Liver (tissue), 3 donors: ENCODE data around the gene TBC1D21.

ENCODE experiments used
- FOXA2 ChIP-seq: IDR thresholded peaks from 2 replicates; pipeline ENCODE4 v1.6.1; 2016; ENCODE audit warnings: antibody characterized with exemption
- GABPA ChIP-seq, 2 donors: IDR thresholded peaks in 1 of 2; conservative IDR thresholded peaks in 1 of 2; 2 replicates each; pipeline ENCODE4 v1.6.1; 2016; ENCODE audit warnings: antibody characterized with exemption in 2 of 2, mild to moderate bottlenecking in 1 of 2, moderate library complexity in 1 of 2
- HNF4A ChIP-seq, 2 donors: conservative IDR thresholded peaks; 2 replicates each; pipeline ENCODE4 v1.6.1; 2016; ENCODE audit warnings: antibody characterized with exemption in 2 of 2, mild to moderate bottlenecking in 2 of 2
- RAD21 ChIP-seq, 2 donors: IDR thresholded peaks; 2 replicates each; pipeline ENCODE4 v1.6.1; 2016; ENCODE audit warnings: antibody characterized with exemption in 2 of 2, mild to moderate bottlenecking in 2 of 2
- SP1 ChIP-seq: IDR thresholded peaks from 2 replicates; pipeline ENCODE4 v1.6.1; 2018; ENCODE audit warnings: antibody characterized with exemption, mild to moderate bottlenecking
- TAF1 ChIP-seq: conservative IDR thresholded peaks from 2 replicates; pipeline ENCODE4 v1.6.1; 2016; ENCODE audit warnings: antibody characterized with exemption, mild to moderate bottlenecking
- TF ChIP-seq, protein P1 (sequence below): fragments of 150-350 bp; IDR thresholded peaks from 2 replicates; pipeline ENCODE4 v1.5.1; 2017; ENCODE audit warnings: improper control_type of control experiment, low read depth, low read length; ENCODE audit not compliant: missing input control
- TF ChIP-seq, protein P2 (sequence below): IDR thresholded peaks from 2 replicates; pipeline ENCODE4 v1.6.1; 2016; ENCODE audit warnings: antibody characterized with exemption, mild to moderate bottlenecking
- TF ChIP-seq, protein P3 (sequence below): IDR thresholded peaks from 2 replicates; pipeline ENCODE4 v1.6.1; 2016; ENCODE audit warnings: antibody characterized with exemption
- donor health status: healthy.
- donor health status: healthy.

DNA sequence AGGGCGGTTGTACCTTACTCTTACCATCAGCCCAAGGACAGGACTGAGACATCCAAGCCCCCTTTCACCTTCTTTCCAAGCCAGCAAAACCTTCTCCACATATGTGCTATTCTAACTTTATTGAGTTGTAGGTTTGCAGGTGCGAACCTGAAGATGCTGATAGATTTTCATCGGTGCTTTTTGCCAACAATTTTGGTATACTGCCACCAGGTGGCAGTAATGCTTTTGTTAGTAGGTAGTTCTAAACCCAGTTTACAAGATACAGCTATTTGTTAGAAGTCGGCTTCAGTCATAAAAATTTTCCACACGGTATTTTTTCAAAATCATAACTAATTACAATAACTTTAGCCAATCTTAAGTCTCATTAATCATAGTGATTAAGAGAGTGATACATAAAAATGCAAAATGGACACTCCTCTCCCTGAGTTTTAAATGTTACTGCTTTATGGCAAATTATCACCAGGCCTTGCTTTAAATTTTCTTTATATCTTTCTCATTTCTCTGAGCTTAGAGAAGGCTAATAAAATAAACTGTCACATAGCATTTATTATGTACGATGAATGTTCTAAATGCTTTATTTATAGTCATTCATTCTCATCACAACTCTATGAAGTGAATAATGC lies 636 bp downstream of the TBC1D21 start:
- TF ChIP-seq, protein P1, sequence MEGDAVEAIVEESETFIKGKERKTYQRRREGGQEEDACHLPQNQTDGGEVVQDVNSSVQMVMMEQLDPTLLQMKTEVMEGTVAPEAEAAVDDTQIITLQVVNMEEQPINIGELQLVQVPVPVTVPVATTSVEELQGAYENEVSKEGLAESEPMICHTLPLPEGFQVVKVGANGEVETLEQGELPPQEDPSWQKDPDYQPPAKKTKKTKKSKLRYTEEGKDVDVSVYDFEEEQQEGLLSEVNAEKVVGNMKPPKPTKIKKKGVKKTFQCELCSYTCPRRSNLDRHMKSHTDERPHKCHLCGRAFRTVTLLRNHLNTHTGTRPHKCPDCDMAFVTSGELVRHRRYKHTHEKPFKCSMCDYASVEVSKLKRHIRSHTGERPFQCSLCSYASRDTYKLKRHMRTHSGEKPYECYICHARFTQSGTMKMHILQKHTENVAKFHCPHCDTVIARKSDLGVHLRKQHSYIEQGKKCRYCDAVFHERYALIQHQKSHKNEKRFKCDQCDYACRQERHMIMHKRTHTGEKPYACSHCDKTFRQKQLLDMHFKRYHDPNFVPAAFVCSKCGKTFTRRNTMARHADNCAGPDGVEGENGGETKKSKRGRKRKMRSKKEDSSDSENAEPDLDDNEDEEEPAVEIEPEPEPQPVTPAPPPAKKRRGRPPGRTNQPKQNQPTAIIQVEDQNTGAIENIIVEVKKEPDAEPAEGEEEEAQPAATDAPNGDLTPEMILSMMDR: peak; percentile 59
- no peak for TF ChIP-seq FOXA2
- no peak for TF ChIP-seq HNF4A (conservative IDR thresholded peaks at IDR 0.05)
- TF ChIP-seq RAD21 (IDR thresholded peaks at IDR 0.05): peak; percentile 67 to 70
- no peak for TF ChIP-seq SP1
- TF ChIP-seq TAF1: no peak
- TF ChIP-seq, protein P2, sequence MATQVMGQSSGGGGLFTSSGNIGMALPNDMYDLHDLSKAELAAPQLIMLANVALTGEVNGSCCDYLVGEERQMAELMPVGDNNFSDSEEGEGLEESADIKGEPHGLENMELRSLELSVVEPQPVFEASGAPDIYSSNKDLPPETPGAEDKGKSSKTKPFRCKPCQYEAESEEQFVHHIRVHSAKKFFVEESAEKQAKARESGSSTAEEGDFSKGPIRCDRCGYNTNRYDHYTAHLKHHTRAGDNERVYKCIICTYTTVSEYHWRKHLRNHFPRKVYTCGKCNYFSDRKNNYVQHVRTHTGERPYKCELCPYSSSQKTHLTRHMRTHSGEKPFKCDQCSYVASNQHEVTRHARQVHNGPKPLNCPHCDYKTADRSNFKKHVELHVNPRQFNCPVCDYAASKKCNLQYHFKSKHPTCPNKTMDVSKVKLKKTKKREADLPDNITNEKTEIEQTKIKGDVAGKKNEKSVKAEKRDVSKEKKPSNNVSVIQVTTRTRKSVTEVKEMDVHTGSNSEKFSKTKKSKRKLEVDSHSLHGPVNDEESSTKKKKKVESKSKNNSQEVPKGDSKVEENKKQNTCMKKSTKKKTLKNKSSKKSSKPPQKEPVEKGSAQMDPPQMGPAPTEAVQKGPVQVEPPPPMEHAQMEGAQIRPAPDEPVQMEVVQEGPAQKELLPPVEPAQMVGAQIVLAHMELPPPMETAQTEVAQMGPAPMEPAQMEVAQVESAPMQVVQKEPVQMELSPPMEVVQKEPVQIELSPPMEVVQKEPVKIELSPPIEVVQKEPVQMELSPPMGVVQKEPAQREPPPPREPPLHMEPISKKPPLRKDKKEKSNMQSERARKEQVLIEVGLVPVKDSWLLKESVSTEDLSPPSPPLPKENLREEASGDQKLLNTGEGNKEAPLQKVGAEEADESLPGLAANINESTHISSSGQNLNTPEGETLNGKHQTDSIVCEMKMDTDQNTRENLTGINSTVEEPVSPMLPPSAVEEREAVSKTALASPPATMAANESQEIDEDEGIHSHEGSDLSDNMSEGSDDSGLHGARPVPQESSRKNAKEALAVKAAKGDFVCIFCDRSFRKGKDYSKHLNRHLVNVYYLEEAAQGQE: no peak
- no peak for TF ChIP-seq GABPA (IDR thresholded peaks at IDR 0.05 in 1 of 2, conservative IDR thresholded peaks at IDR 0.05 in 1 of 2)
- TF ChIP-seq, protein P3, sequence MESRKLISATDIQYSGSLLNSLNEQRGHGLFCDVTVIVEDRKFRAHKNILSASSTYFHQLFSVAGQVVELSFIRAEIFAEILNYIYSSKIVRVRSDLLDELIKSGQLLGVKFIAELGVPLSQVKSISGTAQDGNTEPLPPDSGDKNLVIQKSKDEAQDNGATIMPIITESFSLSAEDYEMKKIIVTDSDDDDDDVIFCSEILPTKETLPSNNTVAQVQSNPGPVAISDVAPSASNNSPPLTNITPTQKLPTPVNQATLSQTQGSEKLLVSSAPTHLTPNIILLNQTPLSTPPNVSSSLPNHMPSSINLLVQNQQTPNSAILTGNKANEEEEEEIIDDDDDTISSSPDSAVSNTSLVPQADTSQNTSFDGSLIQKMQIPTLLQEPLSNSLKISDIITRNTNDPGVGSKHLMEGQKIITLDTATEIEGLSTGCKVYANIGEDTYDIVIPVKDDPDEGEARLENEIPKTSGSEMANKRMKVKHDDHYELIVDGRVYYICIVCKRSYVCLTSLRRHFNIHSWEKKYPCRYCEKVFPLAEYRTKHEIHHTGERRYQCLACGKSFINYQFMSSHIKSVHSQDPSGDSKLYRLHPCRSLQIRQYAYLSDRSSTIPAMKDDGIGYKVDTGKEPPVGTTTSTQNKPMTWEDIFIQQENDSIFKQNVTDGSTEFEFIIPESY: no peak
